ENCODE measurements around the gene PARVG. TPM values are rescaled to one million over a fixed set of nuclear protein-coding genes. Genes with fewer than 3 reads are reported as not detected.

Gene PARVG
- total RNA-seq, 2 donors from 2014 or later = 89.1 to 94.7 TPM

DNA sequence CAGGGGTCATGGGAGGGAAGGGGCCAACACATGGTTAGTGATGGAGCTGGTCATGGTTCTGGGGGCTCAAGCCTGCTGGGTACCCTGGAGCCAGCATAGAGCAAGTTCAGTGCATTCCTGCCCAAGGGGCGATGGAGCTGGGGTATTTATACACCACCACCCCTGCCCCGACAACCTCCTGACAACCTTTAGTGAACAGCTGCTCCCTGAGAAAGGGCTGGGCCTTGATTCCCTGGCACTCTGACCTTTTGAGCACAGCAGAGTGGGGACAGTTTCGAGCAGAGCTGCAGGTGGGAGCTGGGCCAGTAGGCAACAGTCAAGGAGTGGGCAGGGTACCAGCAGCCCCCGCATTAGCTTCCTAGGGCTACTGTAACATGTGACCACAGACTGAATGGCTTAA lies 6.0 kb downstream of the PARVG start:
- DNase-seq = peak in 1 of 3 donors; percentile 1
- Mint-ChIP-seq H3K36me3 (ENCODE audit: low read depth) (peaks cover 3% of the 10 kb centered on the region), H3K4me1 (peaks cover 24% of the 10 kb centered on the region), H3K27ac (peak overlapping the region; percentile 60), H3K4me3 (no peak overlapping the region), H3K27me3 (no peaks in the 10 kb centered on the region)
- no peak for ATAC-seq
- no peaks in the 10 kb centered on the region for H3K9me3 ChIP-seq (ENCODE audit: control insufficient read depth, low read length, poor library complexity, severe bottlenecking)

- no peaks in the 10 kb centered on the region for H3K27me3 Mint-ChIP-seq
- H3K36me3 Mint-ChIP-seq (ENCODE audit: low read depth) = peaks cover 3% of the 10 kb centered on the region
- no peaks in the 10 kb centered on the region for H3K9me3 ChIP-seq (ENCODE audit: control insufficient read depth, low read length, poor library complexity, severe bottlenecking)
- ATAC-seq = no peak
- H3K4me3 Mint-ChIP-seq = no peak overlapping the region
- peak in 1 of 3 donors; percentile 3 for DNase-seq
- peaks cover 20% of the 10 kb centered on the region for H3K4me1 Mint-ChIP-seq
- H3K27ac Mint-ChIP-seq = peak overlapping the region; percentile 60
Observed at GRCh38 chr22:44187652-44188230, 7.0 kb downstream of the PARVG start.

DNA sequence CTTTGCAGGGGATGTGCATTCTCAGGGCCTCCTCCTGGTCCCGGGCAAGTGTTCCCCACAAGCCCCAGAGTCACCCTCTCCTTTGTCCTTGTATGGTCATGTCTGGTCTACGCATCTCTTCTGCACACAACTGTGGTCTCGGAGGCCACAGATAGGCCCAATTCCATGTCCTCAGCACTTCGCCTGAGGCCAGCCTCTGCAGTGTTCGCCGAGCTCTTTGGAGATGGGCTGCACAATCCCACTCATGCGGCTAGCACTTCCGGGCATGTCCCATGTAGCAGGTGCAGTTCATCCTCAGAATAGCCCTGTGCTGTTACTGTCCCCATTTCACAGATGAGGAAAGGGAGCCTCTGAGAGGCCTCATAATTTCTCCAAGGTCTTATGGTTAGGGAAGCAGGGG lies 7.6 kb downstream of the PARVG start:
- DNase-seq = no peak

GRCh38 chr22:44188986-44189630 lies 8.4 kb downstream of the PARVG start:
- H3K4me3 Mint-ChIP-seq = no peak overlapping the region
- no peak for DNase-seq
- H3K27ac Mint-ChIP-seq = peak overlapping the region; percentile 79
- no peak for ATAC-seq
- no peaks in the 10 kb centered on the region for H3K9me3 ChIP-seq (ENCODE audit: control insufficient read depth, low read length, poor library complexity, severe bottlenecking)
- H3K36me3 Mint-ChIP-seq (ENCODE audit: low read depth) = peaks cover 3% of the 10 kb centered on the region
- H3K4me1 Mint-ChIP-seq = peaks cover 31% of the 10 kb centered on the region
- no peaks in the 10 kb centered on the region for H3K27me3 Mint-ChIP-seq

More for the DNA sequence above, 7.6 kb downstream of the PARVG start:
- Mint-ChIP-seq H3K36me3 (ENCODE audit: low read depth) (peaks cover 3% of the 10 kb centered on the region), H3K4me1 (peaks cover 23% of the 10 kb centered on the region), H3K4me3 (no peak overlapping the region), H3K27me3 (no peaks in the 10 kb centered on the region), H3K27ac (no peak overlapping the region)
- ATAC-seq = no peak
- H3K9me3 ChIP-seq (ENCODE audit: control insufficient read depth, low read length, poor library complexity, severe bottlenecking) = no peaks in the 10 kb centered on the region

DNA sequence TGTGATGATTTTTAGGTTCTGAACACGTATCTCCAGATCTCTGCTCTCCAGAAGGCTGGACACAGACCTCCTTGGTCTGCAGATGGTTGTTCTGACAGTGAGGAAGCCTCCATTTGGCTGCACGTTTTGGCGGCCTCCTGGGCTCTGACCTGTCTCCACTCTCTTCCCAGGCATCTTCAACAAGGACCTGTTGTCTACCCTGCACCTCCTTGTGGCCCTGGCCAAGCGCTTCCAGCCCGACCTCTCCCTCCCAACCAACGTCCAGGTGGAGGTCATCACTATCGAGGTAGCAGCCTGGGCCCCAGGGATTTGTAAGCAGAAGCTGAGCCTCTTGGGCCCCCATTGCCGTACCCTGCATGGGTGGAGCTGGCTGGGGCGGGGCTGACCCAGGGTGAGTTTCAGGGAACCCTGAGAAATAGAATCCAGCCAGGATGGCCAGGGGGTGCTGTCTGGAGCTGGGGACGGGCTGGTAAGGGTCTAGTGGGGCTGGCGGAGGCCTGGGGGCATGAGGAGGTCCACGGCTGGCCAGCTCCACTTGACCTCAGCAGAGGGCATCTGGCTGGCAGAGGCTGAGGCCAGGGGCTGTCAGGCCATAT lies 9.8 kb downstream of the PARVG start:
- H3K4me1 Mint-ChIP-seq = peaks cover 35% of the 10 kb centered on the region

GRCh38 chr22:44191036-44191454 lies 10.3 kb downstream of the PARVG start:
- Mint-ChIP-seq H3K36me3 (ENCODE audit: low read depth) (peaks cover 7% of the 10 kb centered on the region), H3K4me1 (peaks cover 35% of the 10 kb centered on the region), H3K4me3 (peak overlapping the region; percentile 21), H3K27ac (peak overlapping the region; percentile 68), H3K27me3 (no peaks in the 10 kb centered on the region)
- ATAC-seq (peak; percentile 80), DNase-seq (peak in 1 of 3 donors; percentile 15)
- H3K9me3 ChIP-seq (ENCODE audit: control insufficient read depth, low read length, poor library complexity, severe bottlenecking) = no peaks in the 10 kb centered on the region

More for the DNA sequence above, 9.8 kb downstream of the PARVG start:
- peak overlapping the region; percentile 68 for H3K27ac Mint-ChIP-seq
- DNase-seq (no peak), ATAC-seq (no peak)
- H3K27me3 Mint-ChIP-seq = no peaks in the 10 kb centered on the region
- no peaks in the 10 kb centered on the region for H3K9me3 ChIP-seq (ENCODE audit: control insufficient read depth, low read length, poor library complexity, severe bottlenecking)
- no peak overlapping the region for H3K4me3 Mint-ChIP-seq
- H3K36me3 Mint-ChIP-seq (ENCODE audit: low read depth) = peaks cover 7% of the 10 kb centered on the region

DNA sequence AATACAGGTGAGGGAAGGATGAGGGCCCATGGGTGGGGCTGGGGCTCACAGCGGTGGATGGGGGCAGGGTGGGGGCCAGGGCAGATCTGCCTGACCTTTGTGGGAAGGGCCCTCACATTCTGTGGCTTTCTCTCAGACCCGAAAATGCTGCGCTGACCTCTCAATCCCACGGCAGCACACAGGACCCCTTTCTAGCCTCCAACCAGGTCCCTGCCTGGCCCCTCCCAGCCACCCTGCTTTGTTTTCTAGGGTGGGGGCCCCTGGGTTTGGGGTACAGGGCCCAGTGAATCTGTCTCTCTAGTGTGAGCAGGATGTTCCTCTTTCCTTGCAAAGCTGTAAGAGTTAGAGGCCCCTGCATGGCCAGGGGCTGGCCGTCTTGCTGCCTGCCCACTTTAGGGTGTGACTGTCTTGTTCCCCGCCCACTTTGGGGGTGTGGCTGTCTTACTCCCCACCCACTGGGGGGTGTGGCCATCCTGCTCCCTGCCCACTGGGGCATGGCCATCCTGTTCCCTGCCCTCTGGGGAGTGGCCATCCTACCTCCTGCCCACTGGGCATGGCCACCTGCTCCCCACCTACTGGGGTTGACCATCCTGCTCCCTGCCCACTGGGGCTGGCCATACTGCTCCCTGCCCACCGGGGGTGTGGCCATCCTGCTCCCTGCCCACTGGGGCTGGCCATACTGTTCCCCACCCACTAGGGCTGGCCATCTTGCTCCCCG lies 11.5 kb downstream of the PARVG start:
- peaks cover 4% of the 10 kb centered on the region for H3K36me3 Mint-ChIP-seq (ENCODE audit: low read depth)
- peak overlapping the region; percentile 67 for H3K27ac Mint-ChIP-seq
- peak overlapping the region; percentile 81 for H3K4me3 Mint-ChIP-seq
- H3K27me3 Mint-ChIP-seq = no peaks in the 10 kb centered on the region
- ATAC-seq (peak; percentile 48), DNase-seq (peak in 1 of 3 donors; percentile 31)
- no peaks in the 10 kb centered on the region for H3K9me3 ChIP-seq (ENCODE audit: control insufficient read depth, low read length, poor library complexity, severe bottlenecking)
- peaks cover 32% of the 10 kb centered on the region for H3K4me1 Mint-ChIP-seq

DNA sequence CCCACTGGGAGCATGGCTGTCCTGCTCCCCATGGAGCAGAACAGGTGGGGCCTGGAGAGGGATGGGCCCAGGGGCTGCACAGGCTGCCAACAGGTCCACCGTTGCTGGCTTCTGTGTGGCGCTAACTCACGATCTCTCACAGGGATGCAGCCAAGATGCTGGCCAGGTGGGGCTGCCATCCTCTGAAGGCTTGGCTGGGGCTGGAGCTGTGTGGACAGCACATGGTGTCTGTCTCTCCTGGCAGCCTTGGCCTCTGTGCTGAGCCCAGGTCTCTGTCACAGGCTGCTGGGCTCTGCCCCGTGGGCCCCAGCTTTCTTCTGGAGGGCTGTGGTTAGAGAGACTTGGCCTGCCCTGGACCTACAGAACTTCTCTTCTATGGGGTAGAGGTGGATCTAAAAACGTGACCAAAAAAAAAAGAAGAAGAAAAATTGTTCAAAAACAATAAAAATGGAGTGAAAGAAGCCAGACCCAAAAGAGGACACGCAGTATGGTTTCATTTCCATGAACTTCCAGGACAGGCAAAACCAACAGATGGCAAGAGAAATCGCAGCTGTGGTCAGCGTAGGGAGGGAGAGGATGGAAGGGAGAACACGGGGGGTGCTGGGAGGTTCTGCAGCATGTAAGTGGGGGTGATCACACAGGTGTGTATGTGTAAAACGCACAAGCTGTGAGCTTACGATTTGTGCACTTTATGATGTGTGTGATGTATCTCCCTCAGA lies 12.2 kb downstream of the PARVG start:
- ATAC-seq = no peak
- peaks cover 30% of the 10 kb centered on the region for H3K4me1 Mint-ChIP-seq

GRCh38 chr22:44193535-44193891 lies 12.8 kb downstream of the PARVG start:
- H3K27ac Mint-ChIP-seq = peak overlapping the region; percentile 67
- no peak overlapping the region for H3K4me3 Mint-ChIP-seq
- H3K9me3 ChIP-seq (ENCODE audit: control insufficient read depth, low read length, poor library complexity, severe bottlenecking) = no peaks in the 10 kb centered on the region
- DNase-seq = no peak
- H3K36me3 Mint-ChIP-seq (ENCODE audit: low read depth) = peaks cover 6% of the 10 kb centered on the region
- peak; percentile 24 for ATAC-seq
- H3K27me3 Mint-ChIP-seq = no peaks in the 10 kb centered on the region
- peaks cover 30% of the 10 kb centered on the region for H3K4me1 Mint-ChIP-seq

More for the DNA sequence above, 12.2 kb downstream of the PARVG start:
- Mint-ChIP-seq H3K36me3 (ENCODE audit: low read depth) (peaks cover 4% of the 10 kb centered on the region), H3K27me3 (no peaks in the 10 kb centered on the region), H3K4me3 (peak overlapping the region; percentile 81), H3K27ac (peak overlapping the region; percentile 67)
- H3K9me3 ChIP-seq (ENCODE audit: control insufficient read depth, low read length, poor library complexity, severe bottlenecking) = no peaks in the 10 kb centered on the region
- no peak for DNase-seq

- H3K36me3 Mint-ChIP-seq (ENCODE audit: low read depth) = peaks cover 15% of the 10 kb centered on the region
- peaks cover 38% of the 10 kb centered on the region for H3K4me1 Mint-ChIP-seq
- H3K9me3 ChIP-seq (ENCODE audit: control insufficient read depth, low read length, poor library complexity, severe bottlenecking) = no peaks in the 10 kb centered on the region
- DNase-seq = no peak
- peak overlapping the region; percentile 3 for H3K4me3 Mint-ChIP-seq
- peak overlapping the region; percentile 53 for H3K27ac Mint-ChIP-seq
- no peak for ATAC-seq
- H3K27me3 Mint-ChIP-seq = no peaks in the 10 kb centered on the region
Observed at GRCh38 chr22:44194569-44194968, 13.8 kb downstream of the PARVG start.

GRCh38 chr22:44195189-44195871 lies 14.6 kb downstream of the PARVG start:
- ATAC-seq = no peak
- Mint-ChIP-seq H3K4me1 (peaks cover 39% of the 10 kb centered on the region), H3K27ac (peak overlapping the region; percentile 53)

GRCh38 chr22:44196241-44196640 lies 15.5 kb downstream of the PARVG start:
- H3K4me3 Mint-ChIP-seq = no peak overlapping the region
- peaks cover 16% of the 10 kb centered on the region for H3K36me3 Mint-ChIP-seq (ENCODE audit: low read depth)
- H3K27ac Mint-ChIP-seq = peak overlapping the region; percentile 53
- H3K4me1 Mint-ChIP-seq = peaks cover 38% of the 10 kb centered on the region
- H3K9me3 ChIP-seq (ENCODE audit: control insufficient read depth, low read length, poor library complexity, severe bottlenecking) = no peaks in the 10 kb centered on the region
- H3K27me3 Mint-ChIP-seq = no peaks in the 10 kb centered on the region
- no peak for ATAC-seq
- DNase-seq = no peak

More at GRCh38 chr22:44195189-44195871, 14.6 kb downstream of the PARVG start:
- DNase-seq = no peak
- Mint-ChIP-seq H3K4me3 (peak overlapping the region; percentile 3), H3K27me3 (no peaks in the 10 kb centered on the region), H3K36me3 (ENCODE audit: low read depth) (peaks cover 16% of the 10 kb centered on the region)
- H3K9me3 ChIP-seq (ENCODE audit: control insufficient read depth, low read length, poor library complexity, severe bottlenecking) = no peaks in the 10 kb centered on the region

Data from T-helper 17 cell (primary cell).